IPS-NIHi11 (cell line): ENCODE data around the gene SH3BGRL2.
"Not testable (repeated sequence)": the region's sequence is repeated elsewhere in the genome, so short reads cannot be mapped to it uniquely, and the experiment has no call there.

Source experiments
- DNase-seq: peaks from one replicate; pipeline ENCODE4 v3.0.0; 2012; ENCODE audit warnings: mixed read lengths, low spot score

Gene SH3BGRL2

DNA sequence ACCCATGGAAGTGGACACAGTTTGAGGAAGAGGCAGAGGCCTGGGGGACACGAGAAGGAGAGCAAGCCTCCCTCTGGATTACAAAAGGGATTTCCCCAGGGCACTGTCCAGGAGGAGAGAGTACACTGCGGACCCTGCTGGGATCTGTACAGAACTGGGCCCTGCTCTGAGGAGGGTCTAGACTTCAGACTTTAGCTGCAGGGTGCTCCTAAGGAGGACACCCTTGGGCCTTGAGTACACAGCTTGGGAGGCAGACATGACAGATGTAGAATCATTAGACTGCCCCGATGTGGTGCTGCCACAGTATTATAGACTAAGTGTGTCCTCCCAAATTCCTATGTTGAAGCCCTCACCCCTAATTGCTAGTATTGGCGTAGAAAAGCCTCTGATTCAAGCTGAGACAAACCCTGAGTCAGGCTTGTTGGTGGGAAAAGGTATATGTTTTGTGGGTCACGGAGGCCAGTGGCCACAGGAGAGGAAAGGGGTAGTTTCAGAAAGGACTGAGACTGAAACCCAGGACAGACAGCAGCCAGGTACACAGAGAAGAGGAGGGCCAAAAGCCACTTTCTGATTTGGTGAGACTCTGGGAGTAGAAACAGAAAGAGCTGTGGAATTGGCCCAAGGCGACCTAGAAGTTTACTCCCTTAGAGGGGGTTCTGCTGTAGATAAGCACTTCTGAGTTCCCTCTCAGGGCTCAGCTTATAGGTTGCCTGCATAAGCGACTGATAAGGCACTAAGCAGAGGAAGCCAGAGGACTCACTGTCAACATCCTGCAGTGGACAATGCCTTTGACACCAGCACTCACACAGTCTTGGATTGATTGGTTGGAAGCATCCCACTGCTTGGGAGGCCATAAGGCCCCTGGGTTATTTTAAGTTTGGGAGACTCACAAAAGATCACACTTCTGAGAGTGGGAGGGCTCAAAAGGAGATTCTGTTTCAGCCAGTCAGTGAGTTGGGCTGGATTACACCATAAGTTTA lies 16.5 kb upstream of the SH3BGRL2 start:
- no peak for DNase-seq

DNA sequence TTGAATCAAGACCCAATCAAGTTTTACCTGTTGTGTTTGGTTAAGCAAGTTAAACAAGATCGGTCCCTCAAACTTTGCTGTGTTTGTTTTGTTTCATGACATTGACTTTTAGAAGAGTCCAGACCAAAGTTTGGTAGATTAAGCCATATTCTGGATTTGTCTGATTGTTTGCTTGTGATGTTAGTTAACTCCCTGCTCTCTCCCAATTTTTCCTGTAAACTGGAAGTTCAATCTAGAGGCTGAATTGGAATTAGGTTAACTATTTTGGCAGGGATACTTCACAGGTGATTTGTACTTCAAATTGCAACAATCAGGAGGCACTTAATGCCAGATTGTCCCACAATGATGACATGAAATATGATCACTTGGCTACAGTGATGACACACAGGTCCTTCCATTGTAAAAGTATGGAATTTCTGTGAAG lies 13.6 kb upstream of the SH3BGRL2 start:
- no peak for DNase-seq

DNA sequence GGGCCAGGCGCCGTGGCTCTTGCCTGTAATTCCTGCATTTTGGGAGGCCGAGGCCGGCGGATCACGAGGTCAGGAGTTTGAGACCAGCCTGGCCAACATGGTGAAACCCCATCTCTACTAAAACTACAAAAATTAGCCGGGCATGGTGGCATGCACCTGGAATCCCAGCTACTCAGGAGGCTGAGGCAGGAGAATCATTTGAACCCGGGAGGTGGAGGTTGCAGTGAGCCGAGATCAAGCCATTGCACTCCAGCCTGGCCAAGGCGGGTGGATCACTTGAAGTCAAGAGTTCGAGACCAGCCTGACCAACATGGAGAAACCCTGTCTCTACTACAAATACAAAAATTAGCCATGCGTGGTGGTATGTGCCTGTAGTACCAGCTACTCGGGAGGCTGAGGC lies 12.7 kb upstream of the SH3BGRL2 start:
- not testable (repeated sequence) for DNase-seq

DNA sequence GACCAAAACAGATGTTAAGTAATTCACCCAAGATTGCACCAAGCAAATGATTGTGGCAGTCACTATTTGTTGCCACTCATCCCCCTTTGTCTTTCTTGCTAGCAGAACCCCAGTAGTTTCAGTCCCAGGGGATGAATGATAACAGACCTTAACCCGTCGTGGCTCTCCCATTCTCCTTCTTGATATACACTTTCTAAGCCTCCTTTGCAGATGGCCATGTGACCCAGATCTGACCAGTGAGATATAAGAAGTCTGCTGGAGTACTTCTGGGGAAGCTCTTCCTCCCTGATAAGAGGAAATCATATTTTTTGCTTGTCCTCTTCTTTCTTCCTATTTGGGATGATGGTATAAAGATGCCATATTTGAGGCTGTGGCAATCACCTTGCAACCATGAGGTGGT lies 9.6 kb upstream of the SH3BGRL2 start:
- DNase-seq, result no peak

DNA sequence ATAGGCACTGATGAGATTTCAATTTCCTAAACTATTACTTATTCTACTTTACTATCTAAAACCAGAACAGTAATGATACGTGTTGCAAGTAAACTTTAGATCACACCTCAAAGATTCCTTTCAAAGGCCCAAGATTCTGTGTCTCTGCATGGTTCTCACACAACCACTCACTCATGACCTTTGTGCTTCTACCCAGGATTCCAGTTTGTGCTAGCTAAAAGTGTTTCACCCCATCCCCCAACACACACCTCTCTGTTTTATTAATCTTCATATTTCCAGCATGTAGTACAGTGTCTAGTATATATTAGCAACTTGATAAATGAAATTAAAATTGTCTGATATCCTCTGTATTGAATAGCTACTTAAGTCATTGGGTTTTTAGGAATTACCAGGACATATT lies 8.8 kb upstream of the SH3BGRL2 start:
- no peak for DNase-seq

DNA sequence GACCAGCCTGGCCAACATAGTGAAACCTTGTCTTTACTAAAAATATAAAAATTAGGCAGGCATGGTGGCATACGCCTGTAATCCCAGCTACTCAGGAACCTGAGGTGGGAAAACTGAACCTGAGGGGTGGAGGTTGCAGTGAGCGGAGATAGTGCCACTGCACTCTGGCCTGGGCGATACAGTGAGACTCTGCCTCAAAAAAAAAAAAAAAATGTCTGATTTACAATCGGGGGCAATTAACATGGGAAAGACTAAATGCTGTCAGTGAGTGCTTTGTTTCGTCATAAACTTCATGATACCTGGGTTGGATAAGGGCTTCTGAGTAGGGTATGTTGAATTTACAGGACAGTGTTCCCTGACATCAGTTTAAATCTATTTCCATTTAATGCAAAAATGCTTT lies 8.0 kb upstream of the SH3BGRL2 start:
- DNase-seq, result no peak

DNA sequence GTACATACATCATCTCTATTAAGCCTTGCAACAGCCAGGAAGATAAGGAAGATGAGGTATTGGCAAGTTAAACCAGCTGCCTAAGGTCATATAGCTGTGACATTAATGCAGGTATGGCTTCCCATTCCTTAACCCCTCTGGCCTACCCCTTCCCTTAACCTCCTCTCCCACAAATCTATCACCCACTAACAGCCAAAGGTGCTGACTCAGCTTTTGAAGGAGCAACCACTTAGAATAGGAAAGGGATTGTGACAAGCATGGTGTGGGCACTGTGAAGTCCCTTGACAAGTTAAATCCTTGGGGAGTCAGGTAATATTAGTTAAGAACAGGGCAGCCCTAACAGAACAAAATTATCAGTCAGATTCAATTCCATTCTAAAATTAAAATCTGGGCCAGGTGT lies 5.4 kb upstream of the SH3BGRL2 start:
- DNase-seq, result no peak

DNA sequence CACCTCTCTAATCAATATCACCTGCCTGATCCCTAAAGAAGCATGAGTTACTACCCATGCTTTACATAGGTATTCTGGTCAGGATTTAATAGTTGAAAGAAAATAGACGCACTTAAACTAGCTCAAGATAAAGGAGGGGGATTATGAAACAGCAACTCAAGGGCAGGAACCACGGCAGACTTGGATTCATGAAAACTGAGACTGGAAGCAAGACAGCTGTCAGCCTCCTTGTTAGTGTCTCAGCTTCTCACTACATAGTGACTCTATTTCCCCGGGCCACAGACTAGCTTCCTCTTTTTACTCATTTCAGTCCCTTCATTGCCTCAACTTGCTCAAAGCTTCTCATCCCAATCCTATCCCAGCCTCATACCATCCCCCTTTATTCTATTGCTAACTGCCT lies 4.3 kb upstream of the SH3BGRL2 start:
- DNase-seq, result no peak

DNA sequence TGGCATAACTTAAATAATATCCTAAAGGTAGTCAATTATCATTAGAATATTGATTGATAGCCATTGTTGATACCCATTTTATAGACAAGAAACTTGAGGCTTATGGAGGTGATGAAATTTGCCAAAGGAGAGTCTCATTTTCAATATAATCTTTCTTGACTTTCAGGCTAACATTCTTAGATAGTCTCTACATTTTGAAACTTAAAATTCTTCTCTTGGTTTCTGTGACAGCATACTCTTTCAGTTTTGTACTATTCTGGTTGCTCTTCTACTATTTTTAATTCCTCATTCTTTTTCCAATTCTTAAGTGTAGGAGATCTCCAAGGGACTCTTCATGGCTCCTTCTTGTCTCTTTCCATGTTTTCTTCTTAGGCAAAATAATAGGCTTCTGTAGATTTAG lies 3.7 kb upstream of the SH3BGRL2 start:
- no peak for DNase-seq

DNA sequence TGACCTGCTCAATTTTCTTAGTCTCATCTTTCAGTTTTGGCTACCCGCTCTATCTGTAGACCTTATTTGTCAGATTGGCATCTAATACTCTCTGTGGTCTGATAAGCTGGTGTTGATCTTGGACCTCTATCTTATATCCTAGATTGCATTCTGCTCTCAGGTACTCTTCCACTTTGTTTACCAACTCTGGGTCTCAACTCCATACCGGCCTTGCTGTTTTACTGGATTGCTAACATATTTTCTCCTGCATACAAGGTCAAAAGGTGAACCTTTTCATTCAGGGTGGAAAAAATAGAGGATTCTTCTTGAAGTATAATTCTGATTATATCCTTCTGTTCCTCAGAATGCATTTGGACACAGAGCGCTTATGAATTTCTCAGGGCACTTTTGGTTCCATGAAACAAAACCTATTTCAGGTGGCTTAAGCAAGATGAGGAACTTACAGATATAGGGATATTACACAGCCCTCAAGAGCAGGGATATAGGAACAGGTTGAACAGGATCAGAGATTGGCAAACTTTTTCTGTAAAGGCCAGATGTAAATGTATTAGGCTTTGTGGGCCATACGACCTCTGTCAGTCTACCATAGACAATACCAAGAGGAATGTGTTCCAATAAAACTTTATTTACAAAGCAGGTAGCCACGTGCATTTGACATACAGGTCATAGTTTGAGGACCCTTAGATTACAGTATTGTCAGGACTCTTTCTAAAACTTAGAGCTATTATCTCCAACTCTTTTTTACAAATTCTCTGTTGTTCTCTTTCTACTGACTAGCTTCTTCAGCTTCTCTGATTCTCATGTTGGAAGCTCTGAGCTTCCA lies 2.5 kb upstream of the SH3BGRL2 start:
- no peak for DNase-seq

DNA sequence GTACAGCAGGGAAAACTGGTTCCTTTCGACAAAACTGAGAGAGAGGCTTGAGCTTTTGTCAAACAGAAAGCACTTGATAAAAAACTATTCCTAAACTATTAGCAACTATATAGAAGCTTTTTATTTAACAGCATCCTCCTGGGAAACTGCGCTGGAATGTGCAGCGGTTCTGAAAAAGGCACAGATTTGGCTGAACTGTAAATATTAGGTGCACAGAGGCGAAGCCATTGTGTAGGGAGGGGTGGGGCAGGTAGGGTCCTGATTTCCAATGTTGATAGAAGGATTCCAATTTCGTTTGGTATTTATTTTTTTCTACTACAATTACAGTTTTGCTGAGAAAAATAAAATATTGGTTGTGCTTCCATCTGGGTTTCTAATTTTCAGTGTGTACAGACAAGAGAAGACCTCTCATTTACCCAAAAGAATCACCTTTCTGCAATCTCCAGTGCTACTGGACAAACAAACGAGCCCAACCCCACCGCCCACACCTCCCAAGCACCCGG lies 698 bp upstream of the SH3BGRL2 start:
- no peak for DNase-seq

DNA sequence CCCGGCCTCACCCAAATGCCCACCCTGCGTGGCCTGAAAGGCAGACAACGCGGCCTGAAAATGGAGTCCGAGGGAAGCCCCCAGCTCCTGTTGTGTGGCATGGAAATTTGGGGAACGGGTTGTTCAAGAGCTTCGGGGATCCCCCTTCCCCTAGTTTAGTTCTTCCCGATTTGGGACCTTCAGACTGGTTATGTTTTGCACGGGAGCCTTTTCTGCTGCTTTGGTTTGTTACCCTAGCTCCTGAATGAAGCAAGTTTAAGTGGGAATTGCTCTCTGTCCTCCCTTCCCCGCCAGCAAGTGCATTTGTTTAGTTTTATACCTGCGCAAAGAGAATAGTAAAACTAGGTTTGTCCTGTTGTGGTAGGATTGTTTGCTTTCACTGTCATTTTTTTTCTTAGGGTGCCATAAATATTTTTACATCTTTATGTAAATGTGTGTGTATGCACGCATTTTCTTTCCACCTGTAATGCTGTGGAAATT lies 604 bp downstream of the SH3BGRL2 start:
- DNase-seq, result no peak

DNA sequence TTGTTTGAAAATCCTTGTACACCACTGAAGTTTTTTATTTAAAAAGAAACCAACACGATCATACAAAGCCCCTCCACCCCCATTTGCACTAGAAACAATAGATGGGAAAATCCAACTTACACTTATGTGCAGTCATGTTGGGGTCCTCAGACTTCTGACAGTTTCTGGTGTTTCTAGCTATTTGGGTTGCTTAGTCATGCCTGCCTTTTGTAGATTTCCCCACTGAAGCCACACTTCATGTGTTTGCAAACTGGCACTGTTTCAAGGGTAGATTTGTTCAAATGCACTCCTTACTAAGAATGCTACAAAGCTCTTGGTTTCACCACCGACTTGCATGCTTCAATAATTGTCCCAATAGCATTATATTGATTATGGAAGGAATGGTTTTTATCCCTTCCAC lies 1.5 kb downstream of the SH3BGRL2 start:
- no peak for DNase-seq

DNA sequence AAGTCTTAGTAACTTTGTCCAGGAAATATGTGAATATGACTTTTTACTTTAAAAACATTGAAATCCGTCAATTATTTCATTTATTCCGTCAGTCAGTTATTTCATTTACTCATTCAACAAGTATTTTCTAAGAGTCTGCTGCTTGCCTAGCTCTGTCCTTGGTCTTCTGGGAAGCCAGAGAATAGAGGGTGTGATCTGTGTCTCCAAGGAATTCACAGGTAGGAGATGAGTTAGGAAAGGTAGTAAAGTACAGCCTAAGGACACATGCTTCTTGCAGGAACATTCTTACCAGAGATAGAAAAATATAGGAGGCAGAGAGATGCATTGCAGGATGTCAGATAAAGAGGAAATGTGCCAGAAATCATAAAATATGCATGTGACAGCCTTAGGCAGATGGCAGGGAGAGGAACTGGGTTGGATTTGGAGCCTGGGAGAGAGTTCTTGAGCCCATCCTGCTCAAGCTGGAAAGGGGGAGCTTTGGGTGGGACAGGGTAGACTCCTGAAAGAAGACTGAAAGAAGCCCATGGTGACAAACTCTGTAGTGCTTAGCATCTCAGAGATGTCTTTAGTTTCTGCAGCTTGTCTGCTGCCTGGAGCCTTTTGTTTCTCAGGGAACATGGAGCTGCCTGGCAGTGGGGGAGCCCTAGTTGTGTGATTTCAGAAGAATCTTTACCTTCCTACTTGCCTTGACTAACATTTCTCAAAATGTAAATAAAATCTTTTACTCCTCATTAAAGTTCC lies 3.5 kb downstream of the SH3BGRL2 start:
- no peak for DNase-seq

DNA sequence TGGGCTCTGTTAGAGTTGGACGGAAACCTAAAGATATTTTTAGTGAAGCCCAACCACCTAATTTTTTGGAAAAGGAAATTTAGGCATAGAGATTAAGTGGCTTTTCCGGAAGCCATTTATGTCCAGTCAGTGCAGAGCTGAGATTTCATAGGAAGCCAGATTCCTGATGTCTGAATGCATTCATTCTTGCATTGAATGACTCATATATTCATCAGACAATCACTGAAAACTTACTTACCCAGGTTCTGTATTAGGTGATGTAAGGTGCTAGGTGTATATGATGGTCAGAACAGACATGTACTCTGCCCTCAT lies 4.1 kb downstream of the SH3BGRL2 start:
- DNase-seq, result no peak

DNA sequence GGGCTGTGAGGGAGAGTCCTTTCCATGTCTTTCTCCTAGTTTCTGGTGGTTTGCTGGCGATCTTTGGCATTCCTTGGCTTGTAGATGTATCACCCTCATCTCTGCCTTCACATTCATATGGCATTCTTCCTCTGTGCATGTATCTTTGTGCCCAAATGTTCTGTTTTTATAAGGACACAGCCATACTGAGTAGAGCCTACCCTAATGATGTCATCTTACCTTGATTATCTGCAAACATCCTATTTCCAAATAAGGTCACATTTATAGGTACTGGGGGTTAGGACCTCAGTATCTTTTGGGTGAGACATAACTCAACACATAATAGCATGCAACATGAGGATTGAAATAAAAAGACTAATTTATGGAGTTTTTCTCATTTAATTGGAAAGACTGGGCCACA lies 5.5 kb downstream of the SH3BGRL2 start:
- no peak for DNase-seq

DNA sequence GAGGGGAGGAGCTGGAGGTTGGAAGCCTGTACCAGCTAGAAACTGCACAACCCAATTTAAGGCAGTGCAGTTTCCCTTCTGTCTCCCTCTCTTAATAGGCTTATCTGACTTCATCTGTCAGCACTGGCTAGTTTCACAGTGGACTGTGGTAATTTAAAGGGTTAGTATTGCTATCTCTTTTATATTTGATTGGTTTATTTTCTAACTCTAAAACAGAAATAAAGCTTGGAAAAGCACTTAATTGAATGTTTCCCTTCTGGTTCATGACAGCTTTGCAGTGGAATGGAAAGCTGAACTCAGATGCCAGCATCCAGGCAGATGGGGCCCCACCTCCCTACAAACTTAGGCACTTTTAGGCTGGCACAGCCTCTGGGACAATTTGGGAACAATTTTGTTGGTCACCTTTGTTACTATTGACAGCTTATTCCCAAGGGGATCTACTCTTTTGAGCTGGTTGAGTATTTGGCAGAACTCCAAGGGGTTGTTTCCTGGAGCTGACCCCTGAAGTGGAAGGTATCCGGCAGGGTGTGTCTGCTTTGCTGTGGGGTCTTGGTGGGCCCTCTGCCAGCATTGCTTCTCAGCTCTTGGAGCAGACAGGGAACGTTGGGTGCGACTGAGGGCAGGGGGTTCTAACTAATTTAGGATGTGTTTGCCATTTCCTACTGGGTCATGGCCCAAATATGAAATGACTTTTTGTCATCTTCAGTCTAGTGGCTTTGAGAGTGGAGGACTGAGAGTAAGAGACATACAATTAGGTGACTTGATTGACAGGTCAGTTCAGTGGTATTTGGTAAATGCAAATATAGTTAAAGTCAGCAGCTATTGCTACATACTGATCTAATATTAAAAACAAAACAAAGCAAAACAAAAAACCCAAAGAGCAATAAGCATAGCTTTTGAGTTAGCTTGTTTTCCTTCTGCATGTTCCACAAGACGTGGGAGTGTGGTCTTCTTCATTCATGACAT lies 9.3 kb downstream of the SH3BGRL2 start:
- no peak for DNase-seq

DNA sequence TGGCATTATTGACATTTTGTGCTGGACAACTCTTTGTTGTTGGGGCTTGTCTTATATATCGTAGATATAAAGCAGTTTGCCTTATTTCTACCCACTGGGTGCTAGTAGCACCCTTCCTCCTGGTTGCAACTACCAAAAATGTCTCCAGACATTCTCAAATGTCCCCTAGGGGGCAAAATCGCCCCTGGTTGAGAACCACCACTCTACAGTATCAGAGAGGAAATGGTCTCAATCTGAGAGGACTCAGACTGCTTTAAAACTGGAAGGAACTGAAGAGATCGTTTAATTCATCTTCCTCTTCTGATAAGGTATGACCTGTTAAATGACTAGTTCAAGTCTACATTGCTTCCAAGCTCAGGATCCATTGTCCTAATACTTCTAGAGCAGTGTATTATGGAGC lies 14.9 kb downstream of the SH3BGRL2 start:
- DNase-seq, result no peak

DNA sequence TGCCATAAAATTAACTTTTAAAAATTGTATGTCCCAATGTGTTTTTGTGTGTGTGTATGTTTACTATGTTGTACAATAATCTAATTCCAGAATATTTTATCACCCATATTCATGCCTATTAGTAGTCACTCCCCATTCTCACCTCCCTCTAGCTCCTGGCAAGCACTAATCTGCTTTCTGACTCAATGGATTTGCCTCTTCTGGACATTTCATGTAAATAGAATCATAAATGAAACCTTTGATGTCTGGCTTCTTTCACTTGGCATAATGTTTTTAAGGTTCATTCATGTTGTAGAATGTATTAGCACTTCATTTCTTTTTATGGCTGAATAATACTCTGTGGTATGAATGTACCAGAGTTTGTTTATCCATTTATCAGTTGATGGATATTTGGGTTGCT lies 15.4 kb downstream of the SH3BGRL2 start:
- DNase-seq, result no peak

DNA sequence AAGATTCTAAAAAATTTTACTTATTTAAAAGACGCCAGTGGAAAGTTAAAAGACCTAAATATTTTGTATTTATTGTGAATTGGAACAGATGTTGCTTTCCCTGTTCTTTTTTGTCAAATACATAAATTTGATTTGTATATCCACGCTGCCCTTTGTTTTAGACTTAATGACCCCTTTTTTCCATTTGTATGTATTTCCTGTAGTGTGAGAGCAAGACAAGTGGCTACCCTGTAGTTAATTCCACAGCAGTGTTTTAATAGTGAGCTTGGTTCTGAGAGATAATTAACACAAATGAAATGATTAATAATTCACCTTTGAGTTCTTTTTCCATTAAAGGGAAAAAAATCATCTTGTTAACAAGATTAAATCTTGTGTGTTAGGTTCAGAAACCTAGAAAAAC lies 16.6 kb downstream of the SH3BGRL2 start:
- DNase-seq, result no peak

DNA sequence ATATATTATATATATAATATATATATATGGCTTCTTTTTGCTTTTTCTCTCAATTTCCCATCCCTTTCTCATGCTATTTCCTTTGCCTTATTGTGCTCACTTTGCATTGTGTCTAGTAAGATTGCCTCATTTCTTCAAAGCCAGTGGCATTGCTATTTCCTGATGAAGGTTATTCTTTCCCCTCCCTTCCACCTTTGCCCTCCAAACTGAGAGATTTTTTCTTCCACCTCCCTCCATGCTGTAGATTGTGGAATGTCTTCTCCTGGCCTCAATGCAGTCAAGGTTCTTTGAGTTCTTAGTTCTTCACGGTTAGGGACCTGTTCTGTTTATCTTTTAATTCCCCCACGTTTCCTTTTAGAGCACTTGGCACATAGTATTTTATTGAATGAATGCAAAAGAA lies 17.2 kb downstream of the SH3BGRL2 start:
- DNase-seq, result no peak
